Mammary epithelial cell (primary cell): ENCODE results near the gene ZFY.

Experiments used
- EZH2 ChIP-seq: IDR thresholded peaks from 2 replicates; pipeline ENCODE4 v1.6.1; 2012; ENCODE audit warnings: low read length, inconsistent platforms, borderline replicate concordance
- TF ChIP-seq, protein P1 (sequence below), 2 donors: IDR thresholded peaks in 1 of 2; conservative IDR thresholded peaks in 1 of 2; 2 replicates each; pipeline ENCODE4 v1.5.1; 2011 to 2012; ENCODE audit warnings: inconsistent platforms in 2 of 2, low read length in 2 of 2, mild to moderate bottlenecking in 2 of 2, control low read depth in 1 of 2, low read depth in 1 of 2; ENCODE audit not compliant: insufficient read depth in 1 of 2; ENCODE audit errors: extremely low read depth in 1 of 2

DNA sequence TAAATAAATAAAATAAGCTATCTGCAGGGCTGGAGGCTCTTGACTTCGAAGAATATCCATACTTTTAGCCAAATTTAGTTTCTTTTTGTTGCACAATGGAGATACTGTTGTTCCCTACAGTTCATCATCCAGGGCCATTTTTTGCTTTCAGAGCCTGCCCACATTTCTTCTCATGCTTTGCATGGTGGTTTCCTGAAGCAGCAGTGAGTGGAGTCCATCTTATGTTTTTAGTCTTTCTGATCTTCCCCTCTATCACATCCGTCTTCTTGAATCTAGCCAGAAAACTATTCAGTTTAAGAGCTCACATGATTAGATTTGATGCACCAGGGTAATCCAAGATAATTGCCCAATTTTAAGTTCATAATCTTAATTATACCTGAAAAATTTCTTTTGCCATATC is 19.6 kb downstream of the ZFY start:
- TF ChIP-seq, protein P1, sequence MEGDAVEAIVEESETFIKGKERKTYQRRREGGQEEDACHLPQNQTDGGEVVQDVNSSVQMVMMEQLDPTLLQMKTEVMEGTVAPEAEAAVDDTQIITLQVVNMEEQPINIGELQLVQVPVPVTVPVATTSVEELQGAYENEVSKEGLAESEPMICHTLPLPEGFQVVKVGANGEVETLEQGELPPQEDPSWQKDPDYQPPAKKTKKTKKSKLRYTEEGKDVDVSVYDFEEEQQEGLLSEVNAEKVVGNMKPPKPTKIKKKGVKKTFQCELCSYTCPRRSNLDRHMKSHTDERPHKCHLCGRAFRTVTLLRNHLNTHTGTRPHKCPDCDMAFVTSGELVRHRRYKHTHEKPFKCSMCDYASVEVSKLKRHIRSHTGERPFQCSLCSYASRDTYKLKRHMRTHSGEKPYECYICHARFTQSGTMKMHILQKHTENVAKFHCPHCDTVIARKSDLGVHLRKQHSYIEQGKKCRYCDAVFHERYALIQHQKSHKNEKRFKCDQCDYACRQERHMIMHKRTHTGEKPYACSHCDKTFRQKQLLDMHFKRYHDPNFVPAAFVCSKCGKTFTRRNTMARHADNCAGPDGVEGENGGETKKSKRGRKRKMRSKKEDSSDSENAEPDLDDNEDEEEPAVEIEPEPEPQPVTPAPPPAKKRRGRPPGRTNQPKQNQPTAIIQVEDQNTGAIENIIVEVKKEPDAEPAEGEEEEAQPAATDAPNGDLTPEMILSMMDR (conservative IDR thresholded peaks at IDR 0.05 in 1 of 2, IDR thresholded peaks at IDR 0.05 in 1 of 2; ENCODE audit: extremely low read depth in 1 of 2, insufficient read depth in 1 of 2, low read depth in 1 of 2, low read length in 2 of 2) = no peak
- no peak for TF ChIP-seq EZH2
